ENCODE data around the gene MRGPRD. TPM values are rescaled to one million over a fixed set of nuclear protein-coding genes. Genes with fewer than 3 reads are reported as not detected.

Gene MRGPRD
- total RNA-seq, 1 donor from 2014 or later, result not detected

- peaks cover 12% of the 10 kb centered on the region for H3K4me1 Mint-ChIP-seq (ENCODE audit: low read depth, unreplicated experiment)
- H3K4me1 ChIP-seq (ENCODE audit: insufficient read depth, low read length), result peaks cover 20% of the 10 kb centered on the region
These were observed 22.6 kb upstream of the MRGPRD start for GRCh38 chr11:69003301-69003865.

GRCh38 chr11:69002570-69003231, 21.9 kb upstream of the MRGPRD start:
- TF ChIP-seq EZH2 (IDR thresholded peaks at IDR 0.05; ENCODE audit: insufficient read depth, low read length) (no peak), CTCF (IDR thresholded peaks at IDR 0.05; ENCODE audit: insufficient read depth, low read depth, low read length) (no peak)
- Mint-ChIP-seq H3K4me3 (ENCODE audit: unreplicated experiment) (no peak overlapping the region), H3K9me3 (ENCODE audit: unreplicated experiment) (peaks cover 2% of the 10 kb centered on the region), H3K27me3 (ENCODE audit: low read depth, unreplicated experiment) (peaks cover 17% of the 10 kb centered on the region), H3K4me1 (ENCODE audit: low read depth, unreplicated experiment) (peaks cover 6% of the 10 kb centered on the region), H3K27ac (ENCODE audit: unreplicated experiment) (no peak overlapping the region), H3K36me3 (ENCODE audit: low read depth, unreplicated experiment) (no peaks in the 10 kb centered on the region)
- no peak overlapping the region for H3K4me2 ChIP-seq (ENCODE audit: low read length)
- no peaks in the 10 kb centered on the region for H3K36me3 ChIP-seq (ENCODE audit: insufficient read depth, low read length)
- no peaks in the 10 kb centered on the region for H3K27me3 ChIP-seq (ENCODE audit: insufficient read depth, low read length)
- H3K79me2 ChIP-seq (ENCODE audit: insufficient read depth, low read length), result no peaks in the 10 kb centered on the region
- DNase-seq (ENCODE audit: low read depth) (no peak), FAIRE-seq (no peak)
- no peak overlapping the region for H3K4me3 ChIP-seq (ENCODE audit: insufficient read depth, low read depth, low read length)
- H3K27ac ChIP-seq (ENCODE audit: low read depth, low read length), result no peak overlapping the region
- no peaks in the 10 kb centered on the region for H4K20me1 ChIP-seq (ENCODE audit: insufficient read depth, low read length)
- peaks cover 13% of the 10 kb centered on the region for H3K4me1 ChIP-seq (ENCODE audit: insufficient read depth, low read length)
- H3K9me3 ChIP-seq (ENCODE audit: insufficient read depth, low read depth, low read length), result no peaks in the 10 kb centered on the region
- H2AFZ ChIP-seq (ENCODE audit: low read depth, low read length), result no peak overlapping the region
- H3K9ac ChIP-seq (ENCODE audit: low read length), result no peak overlapping the region

More at GRCh38 chr11:69003301-69003865, 22.6 kb upstream of the MRGPRD start:
- H3K36me3 Mint-ChIP-seq (ENCODE audit: low read depth, unreplicated experiment), result no peaks in the 10 kb centered on the region
- Histone ChIP-seq H3K9me3 (ENCODE audit: insufficient read depth, low read depth, low read length) (no peaks in the 10 kb centered on the region), H2AFZ (ENCODE audit: low read depth, low read length) (no peak overlapping the region), H3K36me3 (ENCODE audit: insufficient read depth, low read length) (no peaks in the 10 kb centered on the region), H3K4me2 (ENCODE audit: low read length) (no peak overlapping the region), H4K20me1 (ENCODE audit: insufficient read depth, low read length) (no peaks in the 10 kb centered on the region), H3K4me3 (ENCODE audit: insufficient read depth, low read depth, low read length) (no peak overlapping the region), H3K27ac (ENCODE audit: low read depth, low read length) (no peak overlapping the region), H3K79me2 (ENCODE audit: insufficient read depth, low read length) (no peaks in the 10 kb centered on the region), H3K27me3 (ENCODE audit: insufficient read depth, low read length) (no peaks in the 10 kb centered on the region), H3K9ac (ENCODE audit: low read length) (no peak overlapping the region)
- TF ChIP-seq CTCF (IDR thresholded peaks at IDR 0.05; ENCODE audit: insufficient read depth, low read depth, low read length), result no peak
- TF ChIP-seq EZH2 (IDR thresholded peaks at IDR 0.05; ENCODE audit: insufficient read depth, low read length), result no peak
- no peak for DNase-seq (ENCODE audit: low read depth)
- no peak overlapping the region for H3K4me3 Mint-ChIP-seq (ENCODE audit: unreplicated experiment)
- H3K27ac Mint-ChIP-seq (ENCODE audit: unreplicated experiment), result no peak overlapping the region
- peaks cover 15% of the 10 kb centered on the region for H3K27me3 Mint-ChIP-seq (ENCODE audit: low read depth, unreplicated experiment)
- no peak for FAIRE-seq
- peaks cover 2% of the 10 kb centered on the region for H3K9me3 Mint-ChIP-seq (ENCODE audit: unreplicated experiment)

GRCh38 chr11:69002110-69002569, 21.4 kb upstream of the MRGPRD start:
- no peak overlapping the region for H3K9ac ChIP-seq (ENCODE audit: low read length)
- peaks cover 12% of the 10 kb centered on the region for H3K4me1 ChIP-seq (ENCODE audit: insufficient read depth, low read length)
- no peaks in the 10 kb centered on the region for H4K20me1 ChIP-seq (ENCODE audit: insufficient read depth, low read length)
- H2AFZ ChIP-seq (ENCODE audit: low read depth, low read length), result no peak overlapping the region
- H3K4me1 Mint-ChIP-seq (ENCODE audit: low read depth, unreplicated experiment), result peaks cover 1% of the 10 kb centered on the region
- no peaks in the 10 kb centered on the region for H3K9me3 ChIP-seq (ENCODE audit: insufficient read depth, low read depth, low read length)
- peaks cover 2% of the 10 kb centered on the region for H3K9me3 Mint-ChIP-seq (ENCODE audit: unreplicated experiment)
- no peak for TF ChIP-seq EZH2 (IDR thresholded peaks at IDR 0.05; ENCODE audit: insufficient read depth, low read length)
- no peak for TF ChIP-seq CTCF (IDR thresholded peaks at IDR 0.05; ENCODE audit: insufficient read depth, low read depth, low read length)
- no peaks in the 10 kb centered on the region for H3K36me3 ChIP-seq (ENCODE audit: insufficient read depth, low read length)
- no peak overlapping the region for H3K4me3 Mint-ChIP-seq (ENCODE audit: unreplicated experiment)
- H3K27me3 ChIP-seq (ENCODE audit: insufficient read depth, low read length), result no peaks in the 10 kb centered on the region
- FAIRE-seq (no peak), DNase-seq (ENCODE audit: low read depth) (no peak)
- peaks cover 21% of the 10 kb centered on the region for H3K27me3 Mint-ChIP-seq (ENCODE audit: low read depth, unreplicated experiment)
- H3K36me3 Mint-ChIP-seq (ENCODE audit: low read depth, unreplicated experiment), result no peaks in the 10 kb centered on the region
- no peak overlapping the region for H3K27ac Mint-ChIP-seq (ENCODE audit: unreplicated experiment)
- no peak overlapping the region for H3K4me3 ChIP-seq (ENCODE audit: insufficient read depth, low read depth, low read length)
- H3K27ac ChIP-seq (ENCODE audit: low read depth, low read length), result no peak overlapping the region
- no peaks in the 10 kb centered on the region for H3K79me2 ChIP-seq (ENCODE audit: insufficient read depth, low read length)
- H3K4me2 ChIP-seq (ENCODE audit: low read length), result no peak overlapping the region
